ENCODE data around the gene PLOD3.
"Not testable (repeated sequence)": the region's sequence is repeated elsewhere in the genome, so short reads cannot be mapped to it uniquely, and the experiment has no call there.

PLOD3 gene

DNA sequence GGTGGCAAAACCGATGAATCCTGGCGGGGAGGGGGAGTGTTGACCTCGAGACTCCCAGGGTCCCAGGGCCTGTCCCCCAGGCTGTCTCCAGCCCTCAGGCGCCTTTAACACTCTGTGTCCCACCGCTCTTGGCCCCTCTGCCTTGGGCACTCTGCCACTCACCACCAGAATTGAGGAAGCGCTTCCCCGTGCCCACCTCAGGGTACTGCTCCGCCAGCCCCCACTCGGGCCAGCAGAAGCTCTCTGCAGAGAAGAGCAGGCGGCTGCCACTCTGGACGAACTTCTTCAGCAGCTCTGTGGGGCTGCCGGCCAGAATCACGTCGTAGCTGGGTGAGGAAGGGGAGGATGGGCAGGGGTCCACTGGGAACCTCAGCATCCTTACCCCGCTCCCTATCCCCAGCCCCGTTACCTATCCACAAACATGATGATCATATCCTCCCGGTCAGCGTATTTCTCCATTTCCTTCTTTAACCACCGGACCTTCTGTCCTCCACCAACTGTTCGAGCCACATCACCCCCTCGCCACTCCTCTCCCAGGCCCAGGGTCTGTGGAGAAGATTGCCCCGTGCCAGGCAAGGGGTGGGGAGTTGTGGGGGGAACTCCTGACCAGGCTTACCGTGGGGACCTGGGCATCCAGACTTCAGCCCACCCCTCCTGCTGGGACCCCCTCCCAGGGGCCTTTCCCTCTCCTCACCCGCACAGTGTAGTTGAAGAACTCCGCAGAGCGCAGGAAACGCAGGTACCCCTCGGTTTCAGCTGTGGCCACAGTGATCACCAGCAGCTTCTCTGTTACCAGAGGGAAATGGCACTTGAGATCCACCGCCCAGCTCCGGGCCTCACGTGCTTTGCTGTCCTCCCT is 1.2 kb downstream of the PLOD3 start:
- DNase-seq: no peak

DNA sequence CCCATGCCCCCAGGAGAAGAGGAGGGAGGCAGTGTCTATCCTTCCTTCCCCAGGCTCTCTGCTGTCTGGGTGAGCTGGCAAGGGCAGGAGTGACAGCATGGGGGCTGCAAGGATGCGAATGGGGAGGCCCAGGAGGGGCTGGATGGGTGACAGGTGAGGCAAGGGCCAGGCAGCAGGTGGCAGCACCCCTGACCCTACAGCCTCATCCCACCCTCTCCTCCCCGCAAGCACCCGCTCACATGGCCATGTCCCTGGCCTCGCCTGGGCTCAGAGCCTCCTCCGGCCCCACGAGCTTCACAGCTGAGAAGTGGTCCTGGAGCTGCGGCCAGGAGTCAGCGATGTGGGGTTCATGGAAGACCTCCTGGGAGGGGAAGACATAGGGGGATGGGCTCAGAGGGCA is 5.4 kb downstream of the PLOD3 start:
- DNase-seq: no peak

DNA sequence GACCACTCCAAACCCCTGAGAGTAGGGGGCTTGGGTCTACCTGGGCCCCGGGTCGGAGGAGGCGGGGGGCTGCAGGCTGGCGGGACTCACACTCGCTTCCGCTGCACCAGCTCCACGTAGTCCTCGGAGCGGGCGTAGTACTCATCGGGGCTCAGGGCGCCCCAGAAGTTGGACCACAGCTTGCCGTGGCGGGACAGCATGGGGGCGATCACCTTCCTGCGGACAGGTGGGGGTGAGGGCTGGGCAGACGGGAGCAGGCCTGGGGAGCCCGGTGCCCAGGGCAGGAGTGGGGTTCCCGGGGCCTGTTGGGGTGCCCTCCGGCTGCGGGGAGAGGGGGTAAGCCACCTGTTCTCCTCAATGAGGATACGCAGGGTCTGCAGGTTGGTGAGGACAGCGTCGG is 5.9 kb downstream of the PLOD3 start:
- DNase-seq: no peak

DNA sequence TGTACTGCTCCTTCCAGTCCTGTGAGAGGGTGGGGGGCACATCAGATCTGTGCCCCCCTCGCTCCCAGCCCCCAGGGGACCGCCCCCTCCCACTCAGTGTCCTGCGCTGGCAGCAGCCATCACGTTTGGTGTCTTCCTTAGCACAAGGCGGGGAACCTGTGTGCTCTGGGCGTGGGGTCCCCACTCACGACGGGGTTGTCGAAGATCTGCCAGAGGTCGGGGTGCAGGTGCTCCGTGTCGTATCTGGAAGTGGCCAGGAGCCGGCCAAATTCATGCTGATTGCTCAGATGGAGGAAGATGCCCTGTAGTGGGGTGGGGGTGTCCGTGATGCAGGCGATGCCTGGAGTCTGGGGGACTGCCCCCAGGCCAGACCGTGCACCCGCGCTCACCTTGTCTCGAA is 7.2 kb downstream of the PLOD3 start:
- DNase-seq: no peak

DNA sequence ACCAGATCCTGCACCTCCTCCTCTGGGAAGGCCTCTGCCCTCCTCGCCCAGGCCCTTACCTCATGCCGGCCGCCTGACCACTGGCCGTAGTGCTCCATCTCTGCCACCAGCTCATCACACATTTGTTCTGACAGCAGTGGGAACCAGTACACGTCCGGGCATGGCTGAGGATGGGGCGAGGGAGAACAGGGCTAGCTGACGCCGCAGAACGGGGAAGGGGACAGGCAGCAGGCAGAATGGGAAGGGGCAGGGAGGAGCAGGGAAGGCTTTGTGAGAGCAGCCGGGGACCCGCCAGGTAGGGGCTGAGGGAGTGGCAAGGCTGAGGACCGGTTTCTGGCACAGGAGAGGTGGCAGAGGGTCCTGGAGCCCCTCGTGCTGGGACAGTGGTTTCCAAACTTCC is 8.6 kb downstream of the PLOD3 start:
- no peak for DNase-seq

DNA sequence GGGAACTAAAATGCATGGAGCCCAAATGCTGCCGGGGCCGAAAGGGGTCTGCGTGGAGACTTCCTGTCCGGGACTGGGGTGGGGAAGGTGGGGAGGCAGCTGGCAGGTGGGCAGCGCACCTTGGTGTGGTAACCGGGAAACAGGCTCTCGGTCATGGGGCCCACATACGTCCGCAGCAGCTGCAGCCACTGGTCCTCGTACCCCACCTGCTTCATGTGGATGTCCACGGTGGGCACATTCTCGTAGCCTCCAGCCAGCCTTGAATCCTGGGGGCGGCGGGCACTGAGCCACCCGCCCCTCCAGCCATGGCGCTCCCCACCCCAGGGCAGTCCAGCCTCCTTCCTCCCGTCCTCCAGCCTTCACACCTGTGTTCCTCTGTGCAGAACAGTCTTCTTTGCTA is 9.9 kb downstream of the PLOD3 start:
- DNase-seq: no peak

DNA sequence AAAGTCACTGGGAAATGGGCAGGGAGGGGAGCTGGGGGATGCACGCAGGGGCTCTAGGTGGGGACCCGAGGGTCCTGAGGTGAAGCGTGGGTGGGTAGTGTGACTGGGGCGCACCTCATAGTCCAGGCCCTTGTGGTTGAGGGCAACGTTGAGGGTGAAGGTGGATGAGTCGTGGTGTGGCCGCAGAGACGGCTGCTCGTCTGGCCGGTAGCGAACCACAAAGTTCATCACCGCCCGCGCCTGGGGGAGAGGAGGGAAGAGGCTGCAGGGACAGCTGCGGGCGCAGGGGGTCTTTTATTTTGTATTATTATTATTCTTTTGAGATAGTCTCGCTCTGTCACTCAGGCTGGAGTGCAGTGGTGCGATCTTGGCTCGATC is 10.7 kb downstream of the PLOD3 start:
- DNase-seq: no peak

DNA sequence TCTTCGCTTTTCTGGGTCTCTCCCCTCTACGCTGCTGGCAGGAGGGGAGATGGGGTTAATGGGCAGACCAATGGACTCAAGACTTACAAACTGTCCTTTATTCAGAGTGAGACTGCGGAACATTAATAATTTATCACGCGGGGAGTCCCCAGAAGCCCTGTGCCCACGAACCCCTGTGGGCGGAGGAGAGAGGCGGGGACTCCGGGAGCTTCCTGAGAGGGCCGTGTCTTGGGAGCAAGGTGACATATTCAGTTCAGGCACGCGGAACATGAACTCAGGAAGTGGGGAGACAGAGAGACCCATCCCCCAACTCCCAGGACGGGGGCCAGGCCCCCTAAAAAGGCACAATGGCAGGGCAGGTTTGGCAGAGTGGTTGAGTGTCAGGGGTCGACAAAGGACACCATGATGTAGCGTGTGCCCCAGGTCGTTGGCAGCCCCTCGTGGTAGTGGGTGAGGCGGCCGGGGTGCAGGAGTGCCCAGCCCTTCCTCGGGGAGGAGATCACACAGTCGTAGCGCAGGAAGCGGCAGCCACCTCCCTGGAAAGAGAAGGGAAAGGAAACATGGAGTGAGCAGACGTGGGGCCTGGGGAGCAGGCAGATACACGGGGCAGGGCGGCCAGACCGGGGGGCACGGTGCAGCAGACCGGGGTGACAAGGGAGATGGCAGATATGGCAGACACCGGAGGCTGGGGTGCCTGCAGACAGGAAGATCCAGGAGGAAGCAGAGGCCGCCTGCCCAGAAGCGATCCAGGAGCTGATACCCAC is 11.3 kb downstream of the PLOD3 start:
- DNase-seq: no peak

DNA sequence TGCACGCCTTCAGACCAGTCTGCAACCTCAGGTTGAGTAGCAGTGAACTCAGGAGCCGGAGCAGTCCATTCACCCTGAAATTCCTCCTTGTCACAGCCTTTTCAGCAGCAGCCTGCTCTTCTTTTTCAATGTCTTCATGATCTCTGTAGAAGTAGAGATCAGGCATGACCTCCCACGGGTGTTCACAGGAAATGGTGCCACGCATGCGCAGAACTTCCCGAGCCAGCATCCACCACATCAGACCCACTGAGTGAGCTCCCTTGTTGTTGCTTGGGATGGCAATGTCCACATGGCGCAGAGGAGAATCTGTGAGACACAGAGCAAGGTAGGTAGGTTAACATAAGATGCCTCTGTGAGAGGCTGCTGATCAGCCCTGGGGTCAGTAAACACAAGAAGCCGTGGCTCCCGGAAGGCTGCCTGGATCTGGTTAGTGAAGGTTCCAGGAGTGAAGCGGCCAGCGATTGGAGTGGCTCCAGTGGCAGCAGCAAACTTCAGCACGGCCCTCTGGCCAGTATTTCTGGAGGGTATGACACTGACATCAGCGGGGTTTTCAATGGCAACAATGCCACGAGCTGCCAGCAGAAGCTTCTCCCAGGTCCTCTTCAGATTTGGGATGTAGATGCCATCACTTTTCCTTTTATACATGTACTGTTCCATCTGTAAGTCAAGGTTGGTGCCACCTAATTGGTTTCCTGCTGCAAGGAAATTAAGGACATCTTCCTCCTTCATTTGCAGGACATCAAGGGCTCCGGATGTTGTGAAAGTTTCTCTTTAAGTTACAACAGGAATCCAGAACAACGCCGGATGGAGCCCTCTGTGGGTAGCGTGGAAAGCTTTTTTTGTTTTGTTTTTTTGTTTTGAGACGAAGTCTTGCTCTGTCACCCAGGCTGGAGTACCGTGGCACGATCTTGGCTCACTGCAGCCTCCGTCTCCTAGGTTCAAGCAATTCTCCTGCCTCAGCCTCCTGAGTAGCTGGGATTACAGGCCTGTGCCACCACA is 13.3 kb downstream of the PLOD3 start:
- DNase-seq: not testable (repeated sequence)

DNA sequence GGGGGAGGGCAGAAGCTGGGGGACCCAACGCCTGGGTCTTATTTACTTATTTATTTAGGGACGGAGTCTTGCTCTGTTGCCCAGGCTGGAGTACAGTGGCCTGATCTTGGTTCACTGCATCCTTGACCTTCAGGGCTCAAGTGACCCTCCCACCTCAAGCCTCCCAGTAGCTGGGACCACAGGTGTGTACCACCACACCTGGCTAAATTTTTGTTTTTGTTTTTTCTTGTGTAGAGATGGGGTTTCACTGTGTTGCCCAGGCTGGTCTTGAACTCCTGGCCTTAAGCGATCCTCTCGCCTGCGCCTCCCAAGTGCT is 14.8 kb downstream of the PLOD3 start:
- no peak for DNase-seq

DNA sequence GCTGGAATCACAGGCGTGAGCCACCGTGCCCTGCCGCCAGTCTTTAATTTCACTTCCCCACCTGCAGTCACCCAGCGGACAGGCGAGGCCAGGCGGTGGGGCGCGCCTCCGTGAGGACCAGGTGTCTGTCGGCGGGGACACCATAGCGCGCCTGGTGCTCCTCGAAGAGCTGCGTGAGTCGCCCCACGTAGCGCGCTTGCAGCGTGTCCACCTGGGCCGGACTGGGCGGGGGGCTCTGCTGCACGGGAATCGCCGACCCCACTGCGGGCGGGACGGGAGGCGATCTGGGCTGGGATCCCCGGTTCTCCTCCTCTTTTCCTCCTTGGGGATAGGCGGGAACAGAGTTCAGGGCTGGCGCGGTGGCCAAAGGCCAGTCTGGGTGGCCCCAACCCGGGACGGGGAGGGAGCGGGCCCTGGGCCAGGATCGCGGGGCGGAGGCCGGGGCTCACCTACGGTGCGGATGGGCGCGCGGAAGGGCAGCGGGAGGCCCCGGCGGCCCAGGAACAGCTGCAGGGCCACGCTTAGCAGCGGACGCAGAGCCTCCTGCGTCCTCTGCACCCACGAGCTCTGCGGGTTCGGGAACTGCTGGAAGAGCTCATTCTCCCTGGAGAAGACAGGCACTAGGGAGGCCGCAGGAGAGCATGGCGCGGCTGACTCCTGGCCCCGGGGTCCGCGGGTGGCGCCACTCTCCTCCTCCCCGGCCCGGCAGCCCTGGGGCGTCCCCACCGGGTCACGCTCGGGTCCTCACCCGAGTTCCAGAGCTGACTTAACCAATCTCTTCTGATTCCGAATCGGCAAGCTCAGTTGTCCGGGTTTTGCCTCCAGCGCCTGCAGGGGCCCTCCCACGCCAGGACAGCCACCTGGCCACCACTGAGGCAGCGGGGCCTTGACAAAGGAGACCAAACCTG is 15.4 kb downstream of the PLOD3 start:
- peak; percentile 60 for DNase-seq

DNA sequence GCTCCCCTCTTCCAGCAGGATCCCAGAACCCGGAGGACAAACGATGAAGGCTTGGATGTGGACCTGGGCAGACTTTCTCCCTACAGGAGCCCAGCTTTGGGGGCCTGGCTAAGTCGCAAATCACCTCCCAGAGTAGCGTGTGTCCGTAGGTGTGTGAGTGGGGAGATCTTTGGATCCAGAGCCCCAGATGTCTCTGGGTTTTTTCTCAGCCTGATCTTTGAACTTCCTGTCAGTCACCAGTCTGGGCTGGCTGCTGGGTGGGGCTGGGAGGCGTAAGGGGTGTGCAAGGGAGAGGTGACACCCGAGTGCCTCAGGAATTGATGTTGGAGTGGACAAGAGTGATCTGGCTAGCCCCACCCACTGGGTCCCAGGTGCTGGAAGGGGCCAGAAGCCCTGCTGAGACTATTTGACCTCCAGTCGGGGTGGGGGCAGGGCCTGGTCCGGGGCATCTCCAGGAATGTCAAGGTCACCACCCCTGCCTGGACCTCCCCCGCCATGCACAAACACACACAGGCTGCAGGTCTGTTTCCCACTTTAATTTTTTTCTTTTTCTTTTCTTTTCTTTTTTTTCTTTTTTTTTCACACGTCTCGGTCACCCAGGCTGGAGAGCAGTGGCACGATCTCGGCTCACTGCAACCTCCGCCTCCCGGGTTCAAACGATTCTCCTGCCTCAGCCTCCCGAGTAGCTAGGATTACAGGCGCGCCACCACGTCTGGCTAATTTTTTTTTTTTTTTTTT is 16.4 kb downstream of the PLOD3 start, which contains the start of gene MOGAT3:
MOGAT3 (minus strand) TSS at position 175 of the 738 bp plus-strand sequence. CDS start 182 bp downstream, outside the sequence.
- no peak for DNase-seq

DNA sequence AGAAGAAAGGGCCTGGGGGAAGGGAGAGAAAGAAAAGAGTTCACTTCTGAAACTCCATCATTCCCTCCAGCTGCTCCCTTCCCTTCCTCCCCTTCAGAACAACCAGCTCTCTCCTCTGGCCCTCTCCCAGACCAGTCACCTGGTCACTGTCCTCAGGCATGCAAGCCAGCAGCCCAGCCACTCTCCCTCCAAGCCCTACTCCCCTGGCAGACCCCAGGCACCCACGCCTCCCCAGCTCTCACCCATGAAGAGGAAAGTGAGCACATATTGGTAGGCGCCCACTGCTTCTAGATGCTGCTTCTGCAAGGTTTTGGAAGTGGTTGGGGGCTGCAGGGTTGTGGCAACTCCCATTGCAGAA is 16.9 kb downstream of the PLOD3 start:
- DNase-seq: no peak

DNA sequence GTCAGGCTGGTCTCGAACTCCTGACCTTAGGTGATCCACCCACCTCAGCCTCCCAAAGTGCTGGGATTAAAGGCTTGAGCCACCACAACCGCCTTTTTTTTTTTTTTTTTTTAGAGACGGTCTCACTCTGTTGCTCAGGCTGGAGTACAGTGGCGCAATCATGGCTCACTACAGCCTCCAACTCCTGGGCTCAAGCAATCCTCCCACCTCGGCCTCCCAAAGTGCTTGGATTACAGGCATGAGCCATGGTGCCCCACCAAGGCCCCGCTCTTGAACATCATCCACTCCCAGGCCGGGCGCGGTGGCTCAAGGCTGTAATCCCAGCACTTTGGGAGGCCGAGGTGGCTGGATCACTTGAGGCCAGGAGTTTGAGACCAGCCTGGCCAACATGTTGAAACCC is 17.9 kb downstream of the PLOD3 start:
- not testable (repeated sequence) for DNase-seq

DNA sequence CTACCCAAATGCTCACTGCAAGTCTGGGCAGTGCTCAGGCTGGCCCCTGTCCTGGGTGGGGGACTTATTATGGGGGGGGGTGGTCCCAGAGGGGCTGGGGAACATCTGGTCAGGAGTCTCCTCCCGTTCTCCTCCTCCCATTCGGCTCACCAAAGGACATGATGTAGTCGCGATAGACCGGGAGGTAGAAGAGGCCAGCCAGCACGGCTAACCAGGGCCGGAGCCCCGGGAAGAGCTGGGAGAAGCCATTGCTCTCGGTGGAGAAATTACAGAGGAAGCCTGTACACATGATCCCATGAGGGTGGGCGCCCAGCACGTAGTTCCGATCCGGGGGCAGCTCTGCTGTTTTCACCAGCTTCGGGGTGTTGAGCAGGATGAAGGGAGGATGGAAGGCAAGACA is 18.9 kb downstream of the PLOD3 start:
- no peak for DNase-seq

DNA sequence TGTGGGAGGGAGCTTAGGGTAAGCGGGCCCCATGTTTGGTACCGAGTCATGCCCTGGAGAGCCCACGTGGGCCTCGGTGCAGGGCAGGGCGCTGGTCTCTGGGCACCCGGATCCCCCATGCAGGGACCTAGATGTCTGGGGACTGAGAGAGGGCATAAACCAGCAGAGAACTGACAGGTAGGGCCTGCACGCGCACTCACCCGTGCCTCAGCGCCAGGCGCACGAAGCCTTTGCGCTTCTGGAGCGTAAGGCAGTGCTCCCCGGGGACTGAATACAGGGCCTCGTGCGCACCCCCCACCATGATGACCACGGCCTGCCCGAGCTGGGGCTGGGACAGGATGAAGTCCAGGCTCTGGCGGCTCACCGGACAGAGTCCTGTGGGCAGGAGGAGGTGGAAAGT is 19.4 kb downstream of the PLOD3 start:
- no peak for DNase-seq

DNA sequence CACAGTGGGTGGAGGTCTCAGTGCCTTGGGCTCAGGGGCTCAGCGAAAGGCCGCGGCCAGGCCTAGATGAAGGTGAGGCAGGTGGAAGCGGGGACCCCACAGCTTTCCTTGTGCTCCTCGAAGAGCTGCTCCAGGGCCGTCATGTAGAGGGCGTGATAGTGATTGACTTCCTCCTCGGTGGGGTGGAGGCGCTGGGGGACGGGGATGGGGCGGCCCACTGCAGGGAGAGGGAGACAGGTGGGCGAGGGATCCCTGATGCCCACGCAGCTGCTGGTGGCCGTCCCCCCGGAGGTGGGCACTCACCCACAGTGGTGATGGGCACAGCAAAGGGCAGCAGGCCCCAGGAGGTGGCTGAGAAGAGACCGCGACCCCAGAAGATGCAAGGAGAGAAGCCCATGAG is 21.5 kb downstream of the PLOD3 start:
- DNase-seq: no peak

DNA sequence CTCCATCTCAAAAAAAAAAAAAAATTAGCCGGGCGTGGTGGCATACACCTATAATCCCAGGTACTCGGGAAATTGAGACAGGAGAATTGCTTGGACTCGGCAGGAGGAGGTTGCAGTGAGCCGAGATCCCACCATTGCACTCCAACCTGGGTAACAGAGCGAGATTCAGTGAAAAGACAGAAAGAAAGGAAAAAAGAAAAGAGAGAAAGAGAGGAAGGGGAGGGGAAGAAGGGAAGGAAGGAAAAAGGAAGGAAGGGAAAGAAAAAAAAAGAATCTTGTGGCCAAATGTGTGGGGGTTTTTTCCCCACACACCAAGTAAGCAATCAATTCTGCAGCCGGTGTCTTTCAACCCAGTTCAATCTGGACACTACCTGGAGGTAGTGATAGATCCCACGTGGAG is 28.3 kb downstream of the PLOD3 start:
- DNase-seq: no peak

DNA sequence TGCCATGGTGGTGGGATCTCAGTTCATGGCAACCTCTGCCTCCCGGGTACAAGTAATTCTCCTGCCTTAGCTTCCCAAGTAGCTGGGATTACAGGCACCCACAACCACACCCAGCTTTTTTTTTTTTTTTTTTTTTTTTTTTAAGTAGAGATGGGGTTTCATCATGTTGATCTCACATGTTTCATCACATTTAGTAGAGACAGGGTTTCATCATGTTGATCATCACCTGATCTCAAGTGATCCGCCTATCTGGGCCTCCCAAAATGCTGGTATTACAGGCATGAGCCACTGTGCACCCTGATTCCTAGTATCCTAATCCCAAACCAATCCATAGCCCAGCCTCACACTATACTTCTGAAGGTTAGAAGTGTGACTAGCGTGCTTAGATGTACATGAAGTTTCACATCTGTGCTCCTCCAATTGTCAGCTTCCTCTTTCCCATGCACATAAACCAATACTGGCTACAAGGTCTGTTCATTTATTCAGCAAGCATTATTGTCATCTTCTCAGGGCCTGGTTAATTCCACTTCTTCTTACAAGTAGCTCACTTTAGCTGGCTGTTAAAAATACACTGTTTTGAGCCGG is 30.4 kb downstream of the PLOD3 start:
- no peak for DNase-seq

DNA sequence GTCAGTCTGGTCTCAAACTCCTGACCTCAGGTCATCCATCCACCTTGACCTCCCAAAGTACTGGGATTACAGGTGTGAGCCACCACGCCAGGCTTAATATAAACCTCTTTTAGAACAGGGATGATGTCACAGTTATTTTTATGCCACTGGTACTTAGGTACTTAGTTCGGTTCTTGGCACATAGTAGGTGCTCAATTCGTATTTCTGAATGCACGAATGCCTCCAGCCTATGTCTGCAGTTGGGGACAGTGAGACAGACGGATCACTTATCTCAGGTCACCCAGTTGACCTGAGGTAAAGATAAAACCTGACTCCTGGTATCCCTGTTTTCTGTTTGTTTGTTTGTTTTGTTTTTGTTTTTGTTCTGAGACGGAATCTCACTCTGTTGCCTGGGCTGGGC is 31.2 kb downstream of the PLOD3 start:
- DNase-seq: no peak

Measured in right kidney (tissue), 1 donor.